ENCODE results near the gene SCARF2. TPM values are rescaled to one million over a fixed set of nuclear protein-coding genes. Genes with fewer than 3 reads are reported as not detected.

SCARF2 gene
- total RNA-seq, 4 donors from 2014 or later, result 3.4 to 15.9 (median 8.7) TPM

GRCh38 chr22:20424568-20424931, 13.1 kb downstream of the SCARF2 start:
- Histone ChIP-seq H3K4me1 (peaks cover 4 to 32% (median 17%) of the 10 kb centered on the region in 4 donors), H3K4me3 (no peak overlapping the region), H3K27me3 (peaks cover 63% of the 10 kb centered on the region), H3K9me3 (no peaks in the 10 kb centered on the region), H3K27ac (peak overlapping the region in 2 of 4 donors; percentile 40 to 50), H3K36me3 (no peaks in the 10 kb centered on the region)
- WGBS, 2 donors (ENCODE audit: low coverage in 1 of 2), result 75 to 77% methylated on average over 6 to 15 of the region's 15 CpGs
- no peak for TF ChIP-seq CTCF (IDR thresholded peaks at IDR 0.05)
- TF ChIP-seq EP300 (IDR thresholded peaks at IDR 0.05; ENCODE audit: low read depth), result no peak
- TF ChIP-seq POLR2A (IDR thresholded peaks at IDR 0.05), result no peak
- TF ChIP-seq POLR2AphosphoS5 (IDR thresholded peaks at IDR 0.05), result no peak
- in situ Hi-C loops (cut with MboI; ENCODE audit: low pct_ligation_motif_present in 1 of 4, low pct_unique_long_range_greater_than_20kb in 1 of 4, low sequenced_read_pairs in 3 of 4), result loop anchor here in 1 of 4 donors (25.0 kb wide), 1 partner anchor 313 kb away; no protein-coding TSS in a partner anchor
- intact Hi-C loops (cut with DNase I; ENCODE audit: low total_unique reads), result no loop called here
- DNase-seq, result no peak

- peaks cover 61% of the 10 kb centered on the region for H3K27me3 ChIP-seq
- intact Hi-C loops (cut with DNase I; ENCODE audit: low total_unique reads), result no loop called here
- no peak for DNase-seq
These were observed 13.6 kb downstream of the SCARF2 start for GRCh38 chr22:20423906-20424551.

GRCh38 chr22:20423008-20423905, 14.4 kb downstream of the SCARF2 start:
- H3K27ac ChIP-seq, result peak overlapping the region; percentile 5 to 50 (median 38)
- H3K4me1 ChIP-seq, result peaks cover 4 to 29% (median 12%) of the 10 kb centered on the region in 4 donors
- DNase-seq, result no peak
- H3K9me3 ChIP-seq, result no peaks in the 10 kb centered on the region
- no peak overlapping the region for H3K4me3 ChIP-seq
- no peaks in the 10 kb centered on the region for H3K36me3 ChIP-seq
- H3K27me3 ChIP-seq, result peaks cover 54% of the 10 kb centered on the region
- in situ Hi-C loops (cut with MboI; ENCODE audit: low pct_ligation_motif_present in 1 of 4, low pct_unique_long_range_greater_than_20kb in 1 of 4, low sequenced_read_pairs in 3 of 4), result loop anchor here in 1 of 4 donors (25.0 kb wide), 1 partner anchor 314 kb away; no protein-coding TSS in a partner anchor
- TF ChIP-seq CTCF (IDR thresholded peaks at IDR 0.05) (no peak), EP300 (IDR thresholded peaks at IDR 0.05; ENCODE audit: low read depth) (no peak), POLR2AphosphoS5 (IDR thresholded peaks at IDR 0.05) (no peak), POLR2A (IDR thresholded peaks at IDR 0.05) (no peak)
- intact Hi-C loops (cut with DNase I; ENCODE audit: low total_unique reads), result no loop called here
- 62% methylated on average over 17 of the region's 20 CpGs; no CpG with 5 or more reads in 1 of the 2 donors for WGBS, 2 donors (ENCODE audit: low coverage in 1 of 2)

More at GRCh38 chr22:20423906-20424551, 13.6 kb downstream of the SCARF2 start:
- Histone ChIP-seq H3K27ac (peak overlapping the region; percentile 5 to 50 (median 34)), H3K4me3 (no peak overlapping the region), H3K9me3 (no peaks in the 10 kb centered on the region), H3K36me3 (no peaks in the 10 kb centered on the region), H3K4me1 (peaks cover 4 to 30% (median 13%) of the 10 kb centered on the region in 4 donors)
- TF ChIP-seq POLR2A (IDR thresholded peaks at IDR 0.05), result no peak
- TF ChIP-seq POLR2AphosphoS5 (IDR thresholded peaks at IDR 0.05), result no peak
- no peak for TF ChIP-seq CTCF (IDR thresholded peaks at IDR 0.05)
- TF ChIP-seq EP300 (IDR thresholded peaks at IDR 0.05; ENCODE audit: low read depth), result no peak
- in situ Hi-C loops (cut with MboI; ENCODE audit: low pct_ligation_motif_present in 1 of 4, low pct_unique_long_range_greater_than_20kb in 1 of 4, low sequenced_read_pairs in 3 of 4), result loop anchor here in 1 of 4 donors (25.0 kb wide), 1 partner anchor 313 kb away; no protein-coding TSS in a partner anchor
- 0 to 55% methylated on average over 7 to 24 of the region's 31 CpGs for WGBS, 2 donors (ENCODE audit: low coverage in 1 of 2)
